NCI-H1048 (cell line): ENCODE results near the gene LGALS12.
A peak's percentile ranks its signal among the peaks of the same experiment; 100 is the strongest.

Experiments used
- DNase-seq: peaks from one replicate; lab custom pipeline; 2025; lab: John Stamatoyannopoulos, UW

LGALS12 gene, protein sequence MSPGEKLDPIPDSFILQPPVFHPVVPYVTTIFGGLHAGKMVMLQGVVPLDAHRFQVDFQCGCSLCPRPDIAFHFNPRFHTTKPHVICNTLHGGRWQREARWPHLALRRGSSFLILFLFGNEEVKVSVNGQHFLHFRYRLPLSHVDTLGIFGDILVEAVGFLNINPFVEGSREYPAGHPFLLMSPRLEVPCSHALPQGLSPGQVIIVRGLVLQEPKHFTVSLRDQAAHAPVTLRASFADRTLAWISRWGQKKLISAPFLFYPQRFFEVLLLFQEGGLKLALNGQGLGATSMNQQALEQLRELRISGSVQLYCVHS

DNA sequence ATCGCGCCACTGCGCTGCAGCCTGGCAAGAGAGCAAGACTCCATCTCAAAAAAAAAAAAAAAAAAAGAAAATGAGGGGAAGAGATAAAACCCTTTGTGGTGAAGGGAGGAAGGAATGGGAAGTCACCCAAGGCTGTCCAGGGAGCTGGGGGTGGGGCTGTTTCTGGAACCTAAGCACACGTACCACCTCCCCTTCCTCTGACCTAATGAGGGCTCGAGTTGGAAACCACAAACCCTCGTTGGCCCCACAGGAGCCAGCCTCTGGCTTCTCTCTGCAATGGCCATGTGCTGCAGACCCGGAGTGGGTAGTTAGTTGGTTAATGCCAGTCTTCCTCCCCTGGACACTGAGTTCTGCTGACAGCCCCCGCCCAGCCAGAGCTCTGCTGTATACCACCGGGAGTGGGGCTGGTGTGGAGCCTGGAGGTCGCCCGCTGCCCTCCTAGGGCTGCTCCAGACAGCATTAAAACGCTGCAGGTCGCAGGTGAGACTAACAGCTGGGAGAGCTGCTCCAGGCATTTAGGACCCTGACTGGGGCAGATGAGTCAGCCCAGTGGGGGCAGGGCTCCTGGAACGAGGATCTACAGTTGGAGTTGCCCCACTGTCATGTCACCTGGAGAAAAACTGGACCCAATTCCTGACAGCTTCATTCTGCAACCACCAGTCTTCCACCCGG, at the start of gene LGALS12:
LGALS12 (plus strand) TSS at position 228 of the 672 bp plus-strand sequence; CDS start at position 603, 375 bp downstream.
- DNase-seq: no peak

DNA sequence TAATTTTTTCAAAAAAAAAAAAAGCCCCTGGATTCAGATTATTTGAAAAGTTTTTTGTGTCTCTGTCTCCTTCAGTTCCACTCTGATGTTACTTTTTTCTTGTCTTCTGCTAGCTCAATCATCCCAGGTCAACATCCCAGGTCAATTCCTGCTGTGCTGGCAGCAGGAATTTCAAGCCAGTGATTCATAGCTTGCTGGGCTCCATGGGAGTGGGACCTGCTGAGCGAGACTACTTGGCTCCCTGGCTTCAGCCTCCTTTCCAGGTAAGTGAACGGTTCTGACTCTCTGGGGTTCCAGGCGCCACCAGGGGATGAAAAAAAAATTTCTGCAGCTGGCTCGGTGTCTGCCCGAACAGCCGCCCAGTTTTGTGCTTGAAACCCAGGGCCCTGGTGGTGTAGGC, 46.3 kb upstream of the LGALS12 start:
- no peak for DNase-seq

DNA sequence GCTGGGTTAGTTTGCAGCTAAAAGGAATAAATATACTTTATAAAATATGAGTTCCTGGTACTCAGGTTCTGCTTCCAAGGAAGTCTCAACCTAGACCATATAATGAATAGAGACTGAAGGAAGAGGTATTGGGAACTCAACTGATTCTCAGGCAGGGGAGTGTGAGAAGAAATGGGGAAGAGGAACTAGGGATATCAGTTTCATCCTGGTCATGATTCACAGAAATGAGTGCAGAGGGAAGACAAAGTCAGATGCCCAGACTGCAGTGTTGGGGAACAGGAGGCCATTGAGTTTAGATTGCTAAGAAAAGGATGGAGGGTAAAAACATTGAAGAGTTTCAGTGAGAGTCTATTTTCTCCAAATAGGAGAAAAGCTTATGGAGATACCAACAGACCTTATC, 43.7 kb upstream of the LGALS12 start:
- no peak for DNase-seq

DNA sequence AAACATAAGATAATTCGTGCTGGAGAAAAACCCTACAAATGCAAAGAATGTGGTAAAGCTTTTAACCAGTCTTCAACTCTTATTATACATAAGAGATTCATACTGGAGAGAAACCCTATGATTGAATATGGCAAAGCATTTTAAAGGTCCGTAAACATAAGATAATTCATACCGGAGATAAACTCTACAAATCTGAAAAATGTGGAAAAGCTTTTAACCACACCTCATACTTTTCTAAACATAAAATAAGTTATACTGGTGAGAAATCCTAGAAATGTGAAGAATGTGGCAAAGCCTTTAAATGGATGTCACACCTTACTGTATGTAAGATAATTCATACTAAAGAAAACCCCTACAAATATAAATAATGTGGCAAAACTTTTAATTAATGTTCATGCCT, 35.6 kb upstream of the LGALS12 start:
- DNase-seq: no peak

DNA sequence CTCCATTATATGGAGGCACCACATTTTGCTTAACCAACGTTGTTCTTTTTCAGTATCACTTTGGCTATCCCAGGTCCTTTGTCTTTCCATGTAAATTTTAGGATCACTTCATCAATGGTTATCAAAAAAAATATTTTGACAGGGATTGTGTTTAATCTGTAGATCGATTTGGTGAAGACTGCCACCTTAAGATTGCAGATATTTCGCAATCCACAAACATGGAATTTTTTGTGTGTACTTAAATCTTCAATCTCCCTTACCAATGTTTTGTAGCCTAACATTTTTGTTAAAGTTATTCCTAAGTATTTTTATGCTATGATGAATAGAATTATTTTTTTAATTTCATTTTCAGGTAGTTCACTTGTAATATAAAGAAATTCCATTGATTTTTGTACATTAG, 33.5 kb upstream of the LGALS12 start:
- DNase-seq: no peak

DNA sequence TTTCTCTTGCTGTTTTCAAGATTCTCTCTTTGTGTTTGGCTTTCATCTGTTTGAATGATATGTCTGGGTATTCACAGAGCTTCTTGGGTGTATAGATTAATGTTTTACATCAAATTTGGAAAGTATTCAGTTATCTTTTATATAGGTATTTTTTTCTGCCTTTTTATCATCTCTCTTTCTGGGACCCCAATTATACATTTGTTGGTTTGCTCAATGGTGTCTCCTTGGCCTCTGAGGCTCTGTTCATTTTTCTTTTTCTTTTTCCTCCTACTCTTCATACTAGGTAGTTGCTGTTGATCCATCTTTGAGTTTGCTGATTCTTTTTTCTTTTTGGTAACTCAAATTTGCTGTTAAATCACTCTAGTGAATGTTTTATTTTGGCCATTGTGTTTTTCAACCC, 29.3 kb upstream of the LGALS12 start:
- no peak for DNase-seq

DNA sequence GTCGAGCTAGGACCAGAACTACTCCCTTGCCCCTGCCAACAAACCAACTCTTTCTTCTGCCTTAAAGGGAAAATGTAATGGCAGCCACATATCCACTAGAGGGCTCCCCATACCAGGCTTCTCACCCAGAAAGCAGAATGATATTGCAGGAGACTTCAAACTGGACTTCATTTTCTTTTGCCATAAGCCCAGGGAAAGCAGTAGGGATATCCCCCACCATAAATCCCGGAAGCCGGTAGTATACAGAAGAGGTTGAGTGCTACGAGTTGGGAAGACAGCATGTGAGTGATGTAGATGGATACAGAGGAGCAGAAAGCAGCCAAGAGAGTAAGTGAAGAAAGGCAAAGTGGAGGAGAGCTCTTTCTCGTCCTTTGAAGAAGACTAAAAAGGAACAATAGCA, 27.0 kb upstream of the LGALS12 start:
- peak; percentile 33 for DNase-seq

DNA sequence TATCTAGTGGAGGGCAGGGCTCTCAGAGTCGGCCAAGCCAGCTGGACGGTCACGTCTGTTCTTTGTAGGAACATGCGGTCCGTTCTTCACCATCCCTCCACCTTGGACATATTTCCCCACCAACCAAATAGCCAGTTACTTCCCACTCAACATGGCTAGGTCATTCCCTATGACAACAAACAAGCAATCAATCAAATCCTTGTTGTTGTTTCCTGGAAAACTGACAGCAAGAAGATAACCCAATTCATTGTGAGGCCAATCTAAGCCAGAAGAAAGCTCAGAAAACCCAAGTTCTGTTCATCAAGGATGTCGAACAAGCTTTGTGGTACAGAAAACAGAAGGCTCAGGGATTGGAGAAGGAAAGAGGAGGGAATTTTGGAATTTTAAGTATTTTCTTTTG, 25.8 kb upstream of the LGALS12 start:
- no peak for DNase-seq

DNA sequence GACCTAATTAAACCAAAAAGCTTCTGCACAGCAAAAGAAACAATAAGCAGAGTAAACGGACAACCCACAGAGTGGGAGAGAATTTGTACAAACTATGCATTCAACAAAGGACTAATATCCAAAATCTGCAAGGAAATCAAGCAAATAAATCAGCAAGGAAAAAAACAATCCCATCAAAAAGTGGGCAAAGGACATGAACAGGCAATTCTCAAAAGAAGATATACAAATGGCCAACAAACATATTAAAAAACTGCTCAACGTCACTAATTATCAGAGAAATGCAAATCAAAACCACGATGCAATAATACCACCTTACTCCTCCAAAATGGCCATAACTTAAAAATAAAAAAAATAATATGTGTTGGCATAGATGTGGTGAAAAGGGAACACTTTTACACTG, 20.1 kb upstream of the LGALS12 start:
- DNase-seq: no peak

DNA sequence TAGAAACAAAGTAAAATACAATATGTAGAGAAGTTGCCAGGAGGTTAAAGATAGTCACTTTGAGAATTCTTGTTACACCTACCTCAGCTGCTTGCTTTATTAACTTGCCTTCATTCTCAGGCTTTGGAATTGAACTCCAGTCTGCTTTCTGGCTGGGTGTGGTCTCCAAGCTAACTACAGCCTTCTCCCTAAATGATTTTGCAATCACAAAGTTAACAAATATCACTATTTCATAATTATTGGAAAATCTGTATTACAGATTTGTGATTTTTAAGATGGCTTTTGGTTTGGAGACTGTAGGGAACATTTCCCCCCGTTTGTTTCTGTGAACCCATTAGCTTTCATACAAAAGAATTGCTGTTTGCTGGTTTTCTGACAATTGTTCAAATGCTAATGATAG, 17.1 kb upstream of the LGALS12 start:
- DNase-seq: no peak

DNA sequence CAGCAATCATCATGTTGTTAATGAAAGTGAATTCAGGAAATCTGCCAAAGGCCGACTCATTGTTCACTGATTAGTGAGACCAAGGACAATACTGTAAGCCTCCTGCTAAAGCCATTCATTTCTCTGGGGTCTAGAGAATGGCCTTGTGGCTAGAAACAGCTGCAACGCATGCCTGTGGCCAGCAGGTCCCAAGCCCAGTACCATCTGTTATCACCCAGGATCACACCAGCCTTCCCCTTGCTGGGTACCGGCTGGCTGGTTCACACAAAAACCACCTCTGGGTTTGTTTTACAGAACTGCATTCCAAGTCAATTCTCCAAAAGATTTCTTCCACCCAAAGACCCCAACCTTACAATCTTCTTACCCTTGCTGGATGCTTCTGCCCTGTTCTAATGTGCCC, 16.0 kb upstream of the LGALS12 start:
- DNase-seq: no peak

DNA sequence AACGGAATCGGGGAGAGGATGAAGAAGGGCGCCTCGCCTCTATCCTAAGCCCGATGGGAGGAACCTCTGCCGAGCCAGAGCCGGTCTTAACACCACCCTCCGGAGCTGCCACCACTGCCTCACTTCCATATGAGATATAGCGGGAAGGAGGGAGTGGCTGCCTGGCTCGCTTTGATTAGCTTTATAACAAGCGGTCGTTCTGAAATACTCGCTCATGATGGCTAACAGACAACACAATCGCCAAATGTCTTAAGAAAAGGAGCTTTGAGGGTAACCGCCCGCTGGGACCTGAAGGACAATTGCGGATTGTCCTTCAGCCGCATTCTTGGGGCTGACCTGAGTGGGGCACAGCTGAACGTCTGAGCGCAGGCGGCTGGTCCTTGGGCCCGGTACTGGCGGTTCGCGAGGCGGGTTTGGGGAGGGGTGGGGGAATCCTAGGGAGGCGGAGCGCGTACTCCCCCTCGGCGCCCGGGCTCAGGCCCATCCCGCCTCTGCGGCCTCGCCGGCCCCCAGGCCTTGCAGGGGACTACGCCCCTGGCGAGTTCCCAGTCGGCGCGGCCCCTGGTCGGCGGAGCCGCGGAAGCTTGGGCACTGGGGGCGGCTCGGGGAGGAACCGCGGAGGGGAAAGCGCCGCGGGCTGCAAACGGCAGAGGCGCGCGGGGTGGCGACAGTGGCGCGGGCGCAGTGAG, 15.2 kb upstream of the LGALS12 start, which contains the start of gene PLAAT5:
PLAAT5 (minus strand) TSS at position 617 of the 689 bp plus-strand sequence; CDS start at position 484, 133 bp downstream.
- DNase-seq: no peak

DNA sequence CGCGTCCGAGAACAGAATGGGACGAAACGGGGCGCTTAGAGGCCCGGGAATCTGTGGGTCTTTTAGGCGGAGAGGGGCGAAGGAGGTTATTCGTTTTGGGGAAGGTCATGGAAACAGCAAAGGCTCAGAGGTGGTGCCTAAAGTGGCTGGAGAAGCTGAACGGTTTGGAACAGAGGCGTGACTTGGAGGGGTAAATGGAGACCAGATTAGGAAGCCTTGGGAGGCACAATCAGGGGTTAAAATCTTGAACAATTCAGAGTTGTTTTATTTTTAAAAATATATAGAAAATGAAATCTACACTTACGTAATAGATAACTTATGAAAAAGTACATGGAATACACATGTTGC, 14.7 kb upstream of the LGALS12 start:
- no peak for DNase-seq

DNA sequence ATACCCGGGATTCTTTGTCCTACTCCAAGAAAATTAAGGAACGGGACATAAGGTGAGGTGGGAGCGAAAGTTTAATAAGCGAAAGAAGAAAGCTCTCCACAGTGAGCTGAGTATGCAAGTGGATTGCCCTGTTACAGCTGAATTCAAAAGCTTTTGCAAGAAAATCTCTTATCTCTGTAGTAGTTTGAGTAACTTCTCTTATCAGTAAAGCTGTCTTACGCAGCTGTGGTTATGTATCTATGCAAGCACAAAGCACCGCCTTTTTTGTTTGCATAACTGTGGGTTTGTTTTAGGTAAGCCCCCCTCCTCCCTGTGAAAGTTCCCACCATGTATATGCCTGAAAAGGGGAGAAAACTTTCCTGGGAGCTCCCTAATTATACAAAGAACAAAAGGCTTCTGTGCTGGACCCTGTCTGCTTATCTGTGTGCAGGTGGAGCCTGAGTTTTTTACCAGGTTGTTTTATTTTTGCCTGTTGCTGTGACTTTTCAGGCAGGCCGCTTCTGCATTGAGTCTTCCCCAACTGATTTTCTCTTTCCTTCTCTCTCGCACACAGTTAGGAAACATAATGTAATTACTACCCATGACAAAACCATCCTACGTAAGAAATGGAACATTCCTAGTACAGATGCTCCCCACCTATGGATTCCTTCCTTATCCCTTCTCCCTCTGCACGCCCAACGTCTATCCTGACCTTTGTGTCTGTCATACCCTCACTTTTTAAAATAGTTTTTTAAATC, 14.1 kb upstream of the LGALS12 start:
- DNase-seq: no peak

DNA sequence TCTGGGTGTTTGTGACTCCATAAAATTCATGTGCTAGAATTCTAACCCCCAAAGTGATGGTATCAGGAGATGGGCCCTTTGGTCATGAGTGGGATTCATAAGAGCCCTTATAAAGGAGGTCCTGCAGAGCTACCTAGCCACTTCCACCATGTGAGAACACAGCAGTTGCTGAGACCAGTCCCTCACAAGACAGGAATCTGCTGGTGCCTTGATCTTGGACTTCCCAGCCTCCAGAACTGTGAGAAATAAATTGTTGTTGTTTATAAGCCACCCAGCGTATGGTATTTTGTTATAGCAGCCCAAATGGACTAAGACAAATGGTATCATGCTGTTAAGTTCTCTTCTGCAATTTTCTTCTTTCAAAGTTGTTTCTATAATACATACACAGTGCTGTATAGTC, 13.4 kb upstream of the LGALS12 start:
- no peak for DNase-seq

DNA sequence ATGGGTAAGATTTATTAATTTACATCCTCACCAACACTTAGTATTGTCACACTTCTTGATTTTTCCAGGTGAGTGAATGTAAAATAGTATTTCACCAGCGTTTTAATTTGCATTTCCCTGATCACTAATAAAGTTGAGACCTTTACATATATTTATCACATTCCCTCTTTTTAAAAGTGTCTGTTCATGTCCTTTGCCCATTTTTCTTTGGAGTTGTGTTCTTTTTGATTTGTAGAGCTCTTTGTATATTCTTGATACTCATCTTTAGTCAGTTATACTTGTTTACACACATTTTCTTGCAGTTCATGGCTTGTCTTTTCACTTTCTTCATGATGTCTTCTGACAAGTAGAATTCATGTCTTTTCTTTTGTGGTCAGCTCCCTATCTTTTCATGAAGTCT, 12.8 kb upstream of the LGALS12 start:
- DNase-seq: no peak

DNA sequence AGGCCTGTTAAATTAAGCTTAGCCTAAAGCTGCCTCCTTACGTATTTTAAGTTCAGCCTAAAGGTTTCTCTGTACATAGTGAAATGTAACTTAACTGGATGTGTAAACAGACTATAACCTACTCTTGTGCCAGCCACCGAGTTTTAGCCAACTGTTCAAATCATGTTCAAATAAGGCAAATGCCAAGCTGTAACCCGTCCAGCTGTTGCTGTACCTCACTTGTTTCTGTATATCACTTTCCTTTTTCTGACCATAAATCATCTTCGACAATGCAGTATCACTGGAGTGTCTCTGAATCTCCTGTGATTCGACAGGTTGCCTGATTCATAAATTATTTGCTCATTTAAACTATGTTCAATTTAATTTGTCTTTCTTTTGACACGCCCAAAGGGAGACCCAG, 10.9 kb upstream of the LGALS12 start:
- no peak for DNase-seq

DNA sequence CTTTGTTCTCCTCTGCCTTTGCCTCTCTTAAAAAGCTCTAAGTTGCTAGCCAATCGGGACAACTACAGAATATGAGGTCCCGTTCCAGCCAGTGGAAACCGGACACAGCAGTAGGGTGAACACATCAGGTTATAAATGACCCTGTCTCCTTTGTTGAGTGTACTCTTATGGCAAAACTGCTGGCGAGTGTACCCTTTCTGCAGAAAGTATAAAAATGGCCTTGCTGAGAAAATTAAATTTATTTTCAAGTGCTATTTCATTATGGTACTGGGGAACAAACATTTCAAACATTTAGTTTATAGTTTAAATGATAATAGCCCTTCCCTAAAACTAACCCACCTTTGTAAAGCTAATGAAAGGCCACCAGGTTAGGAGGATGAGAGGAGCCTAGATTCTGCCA, 6.0 kb upstream of the LGALS12 start:
- no peak for DNase-seq

DNA sequence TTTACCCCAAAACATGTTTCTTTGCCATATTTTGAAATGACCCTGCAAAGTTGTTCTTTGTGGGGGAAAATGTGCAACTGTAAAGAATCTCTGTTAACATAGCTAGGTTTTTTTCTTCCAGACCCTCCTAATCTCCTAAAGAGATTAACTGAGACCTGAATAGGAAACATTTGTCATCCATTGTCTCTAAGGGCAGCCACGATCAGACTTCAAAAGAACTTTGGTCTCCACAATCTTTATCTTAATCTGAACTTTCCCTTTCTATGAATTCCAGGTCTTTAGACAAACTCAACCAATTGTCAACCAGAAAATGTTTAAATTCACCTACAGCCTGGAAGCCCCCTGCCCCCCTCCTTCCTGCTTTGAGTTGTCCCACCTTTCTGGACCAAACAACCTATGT, 4.6 kb upstream of the LGALS12 start:
- DNase-seq: no peak

DNA sequence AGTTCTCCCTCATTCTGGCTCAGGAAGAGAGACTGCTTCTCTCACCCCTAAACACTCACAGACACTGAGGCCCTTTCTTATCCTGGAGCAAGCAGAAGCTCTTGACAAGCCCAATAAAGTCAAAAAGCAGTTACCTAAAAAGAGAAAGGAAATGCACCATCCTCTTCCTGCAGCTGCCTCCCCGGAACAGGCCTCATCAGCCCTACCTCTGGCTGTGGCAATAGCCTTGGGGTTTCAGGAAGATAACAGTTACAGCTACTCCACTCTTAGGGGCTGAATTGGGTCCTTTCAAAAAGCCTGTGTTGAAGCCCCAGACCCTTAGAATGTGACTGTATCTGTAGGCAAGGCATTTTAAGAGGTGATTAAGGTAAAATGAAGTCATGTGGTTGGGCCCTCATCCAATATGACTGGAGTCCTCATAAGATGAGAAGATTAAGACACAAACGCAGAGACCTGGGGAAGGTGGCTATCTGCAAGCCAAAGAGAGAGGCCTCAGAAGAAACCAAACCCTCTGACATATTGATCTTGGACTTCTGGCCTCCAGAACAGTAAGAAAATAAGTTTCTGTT, 3.5 kb upstream of the LGALS12 start:
- DNase-seq: no peak

DNA sequence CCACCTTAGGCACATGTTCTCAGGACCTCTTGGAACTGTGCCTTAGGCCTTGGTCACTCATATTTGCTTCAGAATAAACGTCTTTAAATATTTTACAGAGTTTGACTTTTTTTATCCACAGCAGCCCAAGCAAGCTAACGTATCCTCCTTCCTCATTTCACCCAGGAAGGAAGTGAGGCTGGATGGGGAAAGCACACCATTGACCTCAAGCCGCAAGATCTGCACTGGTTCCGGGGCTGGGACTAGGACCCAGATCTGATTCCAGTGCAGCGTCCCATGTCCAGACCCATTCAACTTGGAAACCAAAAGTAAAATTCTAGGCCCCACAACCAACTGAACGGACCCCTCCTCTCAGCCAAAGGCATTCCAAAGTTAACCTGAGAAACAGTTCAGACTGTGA, 2.4 kb upstream of the LGALS12 start:
- DNase-seq: no peak

DNA sequence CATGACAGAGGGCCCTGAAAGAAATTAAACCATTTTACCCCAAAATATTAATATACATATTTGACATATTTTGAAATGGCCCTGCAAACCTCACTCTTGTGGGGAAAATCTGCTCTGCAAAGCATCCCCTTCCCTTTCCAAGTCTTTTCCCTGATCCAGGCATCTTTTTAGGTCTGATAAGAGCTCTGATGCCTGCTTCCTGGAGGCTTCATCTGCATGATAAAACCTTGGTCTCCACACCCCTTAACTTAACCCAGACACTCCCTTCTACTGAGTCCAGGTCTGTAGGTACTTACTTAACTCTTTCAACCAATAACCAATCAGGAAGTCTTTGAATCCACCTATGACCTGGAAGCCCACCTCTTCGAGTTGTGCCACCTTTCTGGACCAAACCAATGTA, 1.8 kb upstream of the LGALS12 start:
- DNase-seq: no peak
